Mesendoderm (in vitro differentiated cells): ENCODE data around the gene INO80C.

Experiments
- DNase-seq: peaks from one replicate; pipeline ENCODE4 v3.0.0; 2013
- H2AK5ac ChIP-seq: 2 replicates; pipeline ENCODE4 v1.6.1; 2013; ENCODE audit warnings: low read length, inconsistent platforms
- H2BK120ac ChIP-seq: 2 replicates; pipeline ENCODE4 v1.6.1; 2013; ENCODE audit warnings: low read depth, mild to moderate bottlenecking, low read length, moderate library complexity, mixed read lengths
- H2BK15ac ChIP-seq: replicated peaks from 2 replicates; pipeline ENCODE4 v1.6.1; 2013; ENCODE audit warnings: low read depth, mild to moderate bottlenecking, moderate library complexity
- H2BK5ac ChIP-seq: 2 replicates; pipeline ENCODE4 v1.6.1; 2013; ENCODE audit warnings: low read length, inconsistent platforms
- H3K18ac ChIP-seq: 2 replicates; pipeline ENCODE4 v1.6.1; 2013; ENCODE audit warnings: mild to moderate bottlenecking, low read length, mixed read lengths
- H3K23ac ChIP-seq: one replicate; pipeline ENCODE4 v1.6.1; 2013; ENCODE audit warnings: low read length
- H3K27ac ChIP-seq: 2 replicates; pipeline ENCODE4 v1.5.1; 2013; ENCODE audit warnings: low read depth, mild to moderate bottlenecking, inconsistent platforms, low read length, moderate library complexity
- H3K27me3 ChIP-seq: 2 replicates; pipeline ENCODE4 v1.6.1; 2013; ENCODE audit warnings: low read length, control low read depth, mild to moderate bottlenecking, inconsistent platforms; ENCODE audit not compliant: insufficient read depth, poor library complexity
- H3K36me3 ChIP-seq: 2 replicates; pipeline ENCODE4 v1.6.1; 2013; ENCODE audit warnings: low read length, inconsistent platforms; ENCODE audit not compliant: control insufficient read depth, insufficient read depth
- H3K4ac ChIP-seq: one replicate; pipeline ENCODE4 v1.6.1; 2013; ENCODE audit warnings: low read depth, mild to moderate bottlenecking, low read length, moderate library complexity
- H3K4me1 ChIP-seq: 2 replicates; pipeline ENCODE4 v1.6.1; 2013; ENCODE audit warnings: low read depth, low read length, inconsistent platforms; ENCODE audit not compliant: control insufficient read depth
- H3K4me2 ChIP-seq: 2 replicates; pipeline ENCODE4 v1.6.1; 2013; ENCODE audit warnings: low read length
- H3K4me3 ChIP-seq: 2 replicates; pipeline ENCODE4 v1.5.1; 2013; ENCODE audit warnings: mild to moderate bottlenecking, low read length
- H3K56ac ChIP-seq: one replicate; pipeline ENCODE4 v1.6.1; 2013; ENCODE audit warnings: low read length
- H3K79me1 ChIP-seq: 2 replicates; pipeline ENCODE4 v1.6.1; 2013; ENCODE audit warnings: low read length, inconsistent platforms
- H3K79me2 ChIP-seq: 2 replicates; pipeline ENCODE4 v1.6.1; 2013; ENCODE audit warnings: mild to moderate bottlenecking, low read length; ENCODE audit not compliant: control insufficient read depth, insufficient read depth
- H3K9ac ChIP-seq: 2 replicates; pipeline ENCODE4 v1.6.1; 2013; ENCODE audit warnings: low read length, inconsistent platforms
- H4K5ac ChIP-seq: one replicate; pipeline ENCODE4 v1.6.1; 2013; ENCODE audit warnings: low read length
- H4K8ac ChIP-seq: one replicate; pipeline ENCODE4 v1.6.1; 2013; ENCODE audit warnings: low read depth, mild to moderate bottlenecking, control low read depth, low read length, moderate library complexity
- WGBS: extraction: QIAGEN DNeasy Blood & Tissue Kit; methylation state at CpG from one replicate; pipeline ENCODE4 v1.1.7; 2013; ENCODE audit warnings: low lambda C conversion rate, missing lambda C conversion rate; ENCODE audit not compliant: insufficient coverage; ENCODE audit errors: extremely low coverage; 5-methylcytosine and 5-hydroxymethylcytosine counted together

INO80C gene

DNA sequence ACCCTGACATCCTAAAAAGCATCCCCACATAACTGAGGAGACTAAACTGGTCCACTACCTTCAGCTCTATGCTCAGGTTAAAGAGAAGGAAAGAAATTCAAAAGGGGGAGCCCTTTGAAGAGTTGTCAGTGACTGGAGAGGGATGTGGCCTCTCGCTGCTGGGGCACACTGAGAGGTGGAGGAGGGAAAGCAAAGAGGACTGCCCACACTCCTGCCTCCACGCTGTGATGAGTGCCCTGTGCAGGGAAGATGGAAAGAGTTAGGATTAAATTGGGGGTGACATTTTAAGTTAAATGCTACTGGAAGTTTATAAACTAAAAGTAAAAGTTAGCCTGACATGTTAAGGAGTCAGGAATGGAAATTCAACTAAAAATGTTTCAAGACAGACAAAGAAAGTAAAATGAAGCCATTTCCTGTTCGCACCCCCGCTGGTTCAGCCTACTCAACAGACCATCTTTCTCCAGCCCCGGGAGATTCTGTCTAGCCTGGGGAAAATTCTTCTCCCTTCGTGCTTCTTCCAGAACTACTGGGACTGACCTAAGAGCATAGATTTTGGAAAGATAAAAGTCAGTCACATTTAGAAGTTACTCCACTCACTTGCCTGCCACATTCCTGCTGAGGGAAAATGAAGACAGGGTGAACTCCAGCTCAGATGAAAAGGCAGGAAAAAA lies 17.8 kb upstream of the INO80C start:
- Histone ChIP-seq H3K27ac (peak overlapping the region; percentile 65), H2BK120ac (no peak overlapping the region), H3K4ac (no peak overlapping the region), H4K8ac (no peak overlapping the region), H3K79me1 (no peaks in the 10 kb centered on the region), H4K5ac (peak overlapping the region; percentile 12), H3K4me1 (peaks cover 8% of the 10 kb centered on the region), H3K56ac (no peak overlapping the region), H3K9ac (peak overlapping the region; percentile 10), H2BK15ac (no peak overlapping the region), H3K18ac (peak overlapping the region; percentile 62), H3K27me3 (no peaks in the 10 kb centered on the region), H3K36me3 (no peaks in the 10 kb centered on the region), H3K4me3 (no peak overlapping the region), H3K79me2 (no peaks in the 10 kb centered on the region), H3K23ac (no peak overlapping the region), H2BK5ac (no peak overlapping the region), H2AK5ac (no peak overlapping the region), H3K4me2 (no peak overlapping the region)
- WGBS: no CpG with 5 or more reads among the region's 6 CpGs
- peak; percentile 63 for DNase-seq

DNA sequence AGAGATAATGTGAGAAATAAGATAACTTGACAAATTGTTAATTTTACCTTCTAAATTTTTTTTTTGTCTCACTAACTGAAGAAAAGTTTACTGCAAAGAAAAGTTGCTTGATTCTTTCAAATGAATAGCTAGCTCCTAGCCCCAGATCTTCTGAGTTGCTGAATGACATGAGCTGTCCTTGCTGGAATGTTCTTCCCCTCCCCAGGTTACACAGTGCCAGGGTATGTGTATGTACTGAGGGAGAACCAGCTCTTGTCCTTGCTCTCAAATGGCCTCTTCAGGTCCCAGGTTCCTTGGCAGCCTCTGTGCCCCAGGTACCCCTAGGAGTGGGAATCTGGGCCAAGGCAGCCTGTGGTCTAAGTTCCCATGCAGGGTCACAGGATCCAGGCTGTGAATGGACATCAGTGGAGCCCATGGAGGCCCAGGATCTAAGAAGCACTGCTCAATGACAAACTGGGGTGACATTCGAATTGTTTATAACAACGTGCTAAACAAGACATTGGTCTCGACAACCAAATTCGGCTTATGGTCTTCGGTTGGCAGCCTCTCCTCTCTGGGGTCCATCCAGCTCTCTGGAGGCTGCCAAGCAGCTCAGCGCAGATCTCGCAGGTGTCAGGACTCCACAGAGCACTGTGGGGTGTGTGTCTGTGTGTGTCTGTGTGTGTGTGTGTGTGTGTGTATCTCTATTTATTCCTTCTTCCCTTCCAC lies 17.1 kb upstream of the INO80C start:
- Histone ChIP-seq H3K18ac (no peak overlapping the region), H2BK120ac (no peak overlapping the region), H2BK5ac (no peak overlapping the region), H3K27ac (peak overlapping the region; percentile 51), H3K4me3 (no peak overlapping the region), H3K56ac (peak overlapping the region; percentile 11), H3K4me1 (peaks cover 8% of the 10 kb centered on the region), H3K4me2 (no peak overlapping the region), H4K5ac (no peak overlapping the region), H2AK5ac (no peak overlapping the region), H3K79me2 (no peaks in the 10 kb centered on the region), H3K9ac (no peak overlapping the region), H3K79me1 (no peaks in the 10 kb centered on the region), H3K4ac (no peak overlapping the region), H4K8ac (no peak overlapping the region), H3K23ac (no peak overlapping the region), H3K27me3 (no peaks in the 10 kb centered on the region), H3K36me3 (no peaks in the 10 kb centered on the region), H2BK15ac (no peak overlapping the region)
- DNase-seq: no peak
- no CpG with 5 or more reads among the region's 7 CpGs for WGBS

DNA sequence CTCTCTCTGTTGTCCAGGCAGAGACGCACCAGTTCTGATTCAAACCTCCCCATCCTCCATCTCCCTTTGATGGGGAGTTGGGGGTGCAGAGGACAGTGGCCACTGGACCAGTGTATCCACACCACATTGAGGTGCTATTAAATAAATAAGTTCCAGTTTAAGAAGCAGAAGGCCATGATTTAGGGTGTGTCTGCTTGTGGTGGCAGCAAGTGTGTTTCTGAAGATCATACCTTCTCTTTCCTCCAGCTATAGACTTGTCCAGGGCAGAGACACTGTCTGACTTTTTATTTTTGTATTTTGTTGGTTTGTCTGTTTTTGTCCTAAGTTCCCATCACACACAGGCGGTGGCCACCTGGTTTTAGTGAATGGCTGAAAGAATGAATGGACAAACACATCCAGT lies 16.5 kb upstream of the INO80C start:
- no peak overlapping the region for H3K4me2 ChIP-seq
- H4K8ac ChIP-seq: no peak overlapping the region
- H3K4me3 ChIP-seq: no peak overlapping the region
- peak overlapping the region; percentile 55 for H3K18ac ChIP-seq
- no peak overlapping the region for H4K5ac ChIP-seq
- H3K9ac ChIP-seq: no peak overlapping the region
- no CpG with 5 or more reads among the region's 2 CpGs for WGBS
- no peak for DNase-seq
- H3K79me1 ChIP-seq: no peaks in the 10 kb centered on the region
- H3K79me2 ChIP-seq: no peaks in the 10 kb centered on the region
- no peak overlapping the region for H3K56ac ChIP-seq
- no peak overlapping the region for H2AK5ac ChIP-seq
- H3K36me3 ChIP-seq: no peaks in the 10 kb centered on the region
- no peak overlapping the region for H3K23ac ChIP-seq
- peak overlapping the region; percentile 52 for H2BK120ac ChIP-seq
- H3K27me3 ChIP-seq: no peaks in the 10 kb centered on the region
- no peak overlapping the region for H2BK5ac ChIP-seq
- no peak overlapping the region for H3K27ac ChIP-seq
- H2BK15ac ChIP-seq: no peak overlapping the region
- H3K4me1 ChIP-seq: peaks cover 8% of the 10 kb centered on the region
- peak overlapping the region; percentile 36 for H3K4ac ChIP-seq

DNA sequence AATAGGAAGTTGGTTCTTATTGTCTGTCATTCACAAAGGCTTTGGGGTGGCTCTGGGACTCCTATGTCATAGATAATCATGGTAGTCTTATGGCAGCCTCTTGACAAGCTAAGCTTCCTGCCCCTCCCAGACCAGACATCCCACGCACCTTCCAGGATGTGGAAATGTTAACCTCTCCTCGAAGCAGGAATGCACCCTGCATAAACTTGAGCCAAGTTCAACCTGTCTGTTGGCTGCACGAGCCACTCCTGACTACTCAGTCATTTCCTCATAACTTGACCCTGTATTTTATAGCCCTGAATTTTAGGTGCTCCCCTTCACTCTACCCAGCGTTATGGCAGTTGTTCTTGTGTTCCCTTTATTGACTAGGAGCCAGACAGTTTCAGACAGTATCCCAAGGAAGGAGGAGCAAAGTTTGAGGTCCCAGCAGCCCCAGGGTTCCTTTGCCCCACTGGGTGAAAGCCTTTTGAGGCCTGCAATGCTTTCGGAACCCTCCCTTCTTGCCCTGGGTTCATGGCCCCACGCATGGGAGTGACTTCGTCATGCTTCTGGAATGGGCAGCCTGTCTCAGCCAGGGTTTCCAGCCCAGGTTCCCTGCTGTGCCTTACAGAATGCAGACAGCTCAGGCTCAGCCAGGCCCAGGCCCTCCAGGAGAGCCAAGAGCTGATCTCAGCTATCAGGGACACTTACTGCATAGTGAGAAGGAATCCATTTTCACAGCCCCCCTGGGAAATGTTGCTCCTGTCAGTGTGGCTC lies 15.6 kb upstream of the INO80C start:
- DNase-seq: peak; percentile 97
- H4K8ac ChIP-seq: no peak overlapping the region
- no peaks in the 10 kb centered on the region for H3K79me1 ChIP-seq
- no peaks in the 10 kb centered on the region for H3K36me3 ChIP-seq
- no peak overlapping the region for H3K18ac ChIP-seq
- H2AK5ac ChIP-seq: no peak overlapping the region
- no peak overlapping the region for H3K9ac ChIP-seq
- H3K79me2 ChIP-seq: no peaks in the 10 kb centered on the region
- H3K56ac ChIP-seq: peak overlapping the region; percentile 60
- no peak overlapping the region for H3K4me3 ChIP-seq
- no peak overlapping the region for H2BK120ac ChIP-seq
- H3K4ac ChIP-seq: no peak overlapping the region
- no peak overlapping the region for H3K23ac ChIP-seq
- H3K27ac ChIP-seq: peak overlapping the region; percentile 51
- H3K27me3 ChIP-seq: no peaks in the 10 kb centered on the region
- H2BK15ac ChIP-seq: no peak overlapping the region
- H3K4me2 ChIP-seq: no peak overlapping the region
- H3K4me1 ChIP-seq: peaks cover 8% of the 10 kb centered on the region
- H2BK5ac ChIP-seq: peak overlapping the region; percentile 10
- no peak overlapping the region for H4K5ac ChIP-seq
- no CpG with 5 or more reads among the region's 7 CpGs for WGBS

DNA sequence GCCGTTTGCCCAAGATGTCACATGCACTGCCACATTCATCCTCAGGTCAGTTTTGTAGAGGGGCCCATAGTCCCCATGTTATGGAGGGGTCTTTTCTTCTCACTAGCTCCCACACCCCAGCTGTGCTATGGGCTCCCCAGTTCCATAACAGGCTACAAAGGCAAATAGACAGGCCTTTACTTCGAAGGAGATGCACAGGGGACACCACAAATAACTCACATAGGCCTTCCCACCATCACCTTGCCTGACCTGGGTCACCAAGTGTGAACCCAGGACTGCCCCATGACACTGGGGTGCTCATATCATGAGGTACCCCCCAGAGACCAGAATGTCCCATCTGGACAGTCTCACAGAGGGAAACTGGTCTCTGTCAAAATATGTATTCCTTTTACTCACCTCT lies 15.0 kb upstream of the INO80C start:
- Histone ChIP-seq H2BK15ac (no peak overlapping the region), H4K5ac (no peak overlapping the region), H2BK5ac (no peak overlapping the region), H3K9ac (no peak overlapping the region), H3K27ac (peak overlapping the region; percentile 51), H3K4ac (no peak overlapping the region), H3K79me1 (no peaks in the 10 kb centered on the region), H3K36me3 (no peaks in the 10 kb centered on the region), H2BK120ac (no peak overlapping the region), H3K4me3 (no peak overlapping the region), H3K23ac (no peak overlapping the region), H4K8ac (no peak overlapping the region), H2AK5ac (no peak overlapping the region), H3K79me2 (no peaks in the 10 kb centered on the region), H3K4me1 (peaks cover 8% of the 10 kb centered on the region), H3K4me2 (no peak overlapping the region), H3K27me3 (no peaks in the 10 kb centered on the region), H3K56ac (no peak overlapping the region), H3K18ac (no peak overlapping the region)
- no peak for DNase-seq
- no CpG with 5 or more reads among the region's 2 CpGs for WGBS
